GM19043 (cell line): ENCODE measurements around the gene RSAD1.
A peak's percentile ranks its signal among the peaks of the same experiment; 100 is the strongest.

ENCODE experiments used
- ATAC-seq: cut with Tn5 transposase; IDR thresholded peaks from one replicate; pipeline ENCODE4 v1.9.1; 2021; ENCODE audit warnings: low read depth; ENCODE audit not compliant: unreplicated experiment

RSAD1 gene

DNA sequence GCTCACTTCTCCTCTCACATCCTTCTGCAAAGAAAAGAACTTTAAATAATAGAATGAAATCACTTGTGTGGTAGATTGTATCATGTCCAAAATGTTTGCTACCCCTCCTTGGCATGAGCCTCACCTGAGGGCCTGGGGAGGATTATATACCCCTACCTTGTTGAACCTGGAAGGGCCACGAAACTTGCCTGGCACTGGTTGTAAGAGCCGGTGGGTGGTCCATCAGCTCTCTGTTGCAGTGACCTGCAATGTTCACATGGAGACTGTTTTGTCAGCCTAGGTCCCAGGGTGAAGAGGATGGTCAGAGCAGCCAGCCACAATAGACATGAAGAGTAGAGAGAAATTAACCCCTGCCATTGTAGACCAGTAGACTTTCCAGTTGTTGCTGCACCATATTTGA, 10.2 kb downstream of the RSAD1 start:
- ATAC-seq = no peak

- no peak for ATAC-seq
These were observed 12.8 kb downstream of the RSAD1 start for GRCh38 chr17:50491505-50491904.

GRCh38 chr17:50492214-50492613, 13.6 kb downstream of the RSAD1 start:
- ATAC-seq = no peak

GRCh38 chr17:50493744-50494143, 15.1 kb downstream of the RSAD1 start:
- no peak for ATAC-seq

DNA sequence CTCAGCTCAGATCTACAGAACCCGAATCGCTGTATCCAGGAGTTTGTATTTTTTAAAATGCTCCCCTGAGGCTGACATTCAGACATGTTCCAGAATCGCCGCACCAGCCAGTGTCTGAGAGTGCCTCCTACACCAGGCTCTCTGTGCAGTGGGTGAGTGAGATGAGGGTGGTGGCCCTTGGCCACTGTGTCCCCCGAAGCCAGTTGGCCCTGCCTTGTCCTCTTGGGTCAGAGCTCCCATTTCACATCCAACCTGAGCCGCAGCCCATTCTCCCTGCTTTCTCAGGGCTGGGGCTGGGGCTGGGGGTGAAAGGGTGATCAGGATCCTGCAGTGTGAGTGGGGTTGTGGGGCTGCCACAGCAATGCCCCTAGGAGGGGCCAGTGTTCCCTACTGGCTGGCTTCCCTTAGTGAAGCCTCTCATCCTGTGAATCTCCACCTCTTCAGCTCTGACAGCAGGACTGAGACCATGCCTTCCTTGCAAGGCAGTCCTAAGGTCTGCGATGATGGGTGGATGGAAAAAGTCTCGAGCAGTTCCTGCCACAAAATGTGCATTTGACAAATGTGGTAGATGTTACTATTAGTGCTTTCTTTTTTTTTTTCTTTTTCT, 16.7 kb downstream of the RSAD1 start:
- ATAC-seq = no peak

GRCh38 chr17:50495918-50496317, 17.3 kb downstream of the RSAD1 start:
- no peak for ATAC-seq

DNA sequence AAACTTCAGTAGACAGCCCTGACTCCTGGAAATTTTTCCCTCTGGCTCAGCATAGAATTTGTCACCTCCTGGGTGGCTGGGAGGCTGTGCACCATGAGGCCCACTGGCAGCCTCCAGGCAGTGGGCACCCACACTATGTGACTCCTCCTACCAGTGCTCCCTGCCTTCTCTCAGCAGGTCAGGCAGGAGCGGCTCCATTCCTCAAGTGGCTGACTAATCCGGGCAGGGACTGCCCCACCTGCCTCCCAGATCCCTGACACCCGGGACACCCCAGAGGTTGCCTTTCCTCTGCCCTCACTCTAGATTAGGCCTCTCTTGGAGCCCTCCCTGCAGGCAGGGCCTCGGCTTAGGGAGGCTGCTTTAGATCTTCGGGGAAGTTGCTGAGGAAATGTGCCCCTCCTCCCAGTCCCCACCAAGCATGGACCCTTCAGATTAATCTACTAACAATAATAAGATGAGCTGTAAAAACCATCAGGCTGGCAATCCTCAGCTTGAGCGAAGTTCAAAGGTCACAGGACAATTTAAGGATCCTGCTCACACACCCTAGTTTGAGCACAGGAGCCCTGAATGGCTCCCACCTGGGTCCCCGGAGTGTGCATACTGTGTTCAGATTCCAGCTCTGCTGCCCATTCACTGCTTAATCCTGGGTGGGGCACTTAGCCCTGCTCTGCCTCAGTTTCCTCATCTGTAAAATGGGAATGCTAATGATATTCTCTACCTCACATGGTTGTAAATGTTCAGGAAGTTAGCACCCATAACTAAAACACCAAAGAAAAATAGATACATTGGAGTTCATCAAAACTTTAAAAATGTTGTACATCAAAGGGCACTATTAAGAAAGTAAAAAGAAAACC, 19.6 kb downstream of the RSAD1 start:
- ATAC-seq = no peak

GRCh38 chr17:50499270-50499669, 20.6 kb downstream of the RSAD1 start:
- ATAC-seq = no peak

GRCh38 chr17:50499721-50500120, 21.1 kb downstream of the RSAD1 start:
- ATAC-seq = no peak

DNA sequence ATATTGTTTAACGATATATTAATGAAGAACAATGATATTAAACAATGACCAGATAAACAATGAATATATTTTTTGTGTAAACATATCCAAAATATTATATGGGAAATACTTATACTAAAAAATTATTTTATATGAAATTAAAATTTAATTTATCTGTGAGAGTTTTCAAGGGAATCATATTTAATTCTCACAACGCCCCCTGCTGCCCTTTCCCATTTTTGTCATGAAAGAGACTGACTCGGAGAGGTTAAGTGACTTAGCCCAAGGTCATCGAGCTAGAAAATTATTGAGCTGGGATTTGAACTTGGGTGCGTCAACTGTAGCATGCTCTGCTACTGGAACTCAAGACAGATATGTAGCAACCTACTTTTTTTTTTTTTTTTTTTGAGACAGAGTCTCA, 22.4 kb downstream of the RSAD1 start:
- no peak for ATAC-seq

- ATAC-seq = no peak
These were observed 23.8 kb downstream of the RSAD1 start for GRCh38 chr17:50502301-50502990.

DNA sequence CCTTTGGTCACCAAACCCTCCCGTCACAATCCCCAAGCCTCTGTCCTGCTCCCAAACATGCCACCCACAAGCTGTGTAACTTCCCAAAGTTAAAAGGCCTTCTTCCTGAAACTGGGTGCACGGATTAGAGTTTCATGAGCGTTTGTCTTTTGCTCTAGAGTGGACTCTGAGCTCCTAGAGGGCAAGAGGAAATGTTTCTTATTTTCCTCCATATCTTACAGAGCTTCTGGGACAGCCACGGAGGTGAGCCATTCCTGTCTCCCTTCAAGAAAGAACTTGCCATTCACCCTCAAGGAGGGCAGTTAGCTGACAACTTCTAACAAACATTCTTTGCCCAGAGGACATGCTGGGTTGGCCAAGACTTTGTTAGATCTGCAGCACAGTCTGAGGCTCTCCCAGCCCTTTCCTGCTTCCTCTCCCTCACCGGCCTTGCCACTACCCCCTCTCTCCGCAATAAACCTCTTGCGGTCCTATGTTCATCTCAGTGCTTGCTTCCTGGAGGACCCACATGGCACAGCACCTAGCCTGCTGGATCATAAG, 27.0 kb downstream of the RSAD1 start:
- ATAC-seq = no peak

GRCh38 chr17:50506298-50506697, 27.6 kb downstream of the RSAD1 start:
- no peak for ATAC-seq

GRCh38 chr17:50507871-50508572, 29.4 kb downstream of the RSAD1 start, which contains the start of gene MYCBPAP:
Gene MYCBPAP, plus strand, starts transcription at chr17:50508439. Its CDS starts 236 bp downstream, at chr17:50508675.
- ATAC-seq = no peak

- ATAC-seq = no peak
These were observed 30.2 kb downstream of the RSAD1 start for GRCh38 chr17:50508573-50509460.

- peak; percentile 79 for ATAC-seq
These were observed 32.4 kb downstream of the RSAD1 start for GRCh38 chr17:50511058-50511457.

DNA sequence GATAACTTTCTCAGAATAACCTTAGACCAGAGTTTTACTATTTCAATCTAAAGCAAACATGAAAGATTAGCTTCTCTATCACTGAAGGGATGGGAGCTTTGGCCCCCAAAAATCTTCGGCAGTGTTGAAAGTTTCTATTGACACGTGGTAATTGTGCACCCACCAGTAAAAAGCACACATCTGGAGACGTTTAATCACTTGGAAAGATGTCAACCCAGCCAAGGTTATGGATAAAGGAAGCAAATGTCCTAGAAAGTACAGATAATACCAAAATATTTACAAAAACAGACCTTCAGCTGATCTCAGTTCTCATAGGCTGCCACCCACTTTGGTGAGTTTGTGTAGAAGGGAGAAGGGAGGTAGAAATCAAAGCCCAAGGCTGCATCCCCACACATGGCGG, 34.8 kb downstream of the RSAD1 start:
- ATAC-seq = no peak

- ATAC-seq = no peak
These were observed 35.7 kb downstream of the RSAD1 start for GRCh38 chr17:50514388-50514787.

DNA sequence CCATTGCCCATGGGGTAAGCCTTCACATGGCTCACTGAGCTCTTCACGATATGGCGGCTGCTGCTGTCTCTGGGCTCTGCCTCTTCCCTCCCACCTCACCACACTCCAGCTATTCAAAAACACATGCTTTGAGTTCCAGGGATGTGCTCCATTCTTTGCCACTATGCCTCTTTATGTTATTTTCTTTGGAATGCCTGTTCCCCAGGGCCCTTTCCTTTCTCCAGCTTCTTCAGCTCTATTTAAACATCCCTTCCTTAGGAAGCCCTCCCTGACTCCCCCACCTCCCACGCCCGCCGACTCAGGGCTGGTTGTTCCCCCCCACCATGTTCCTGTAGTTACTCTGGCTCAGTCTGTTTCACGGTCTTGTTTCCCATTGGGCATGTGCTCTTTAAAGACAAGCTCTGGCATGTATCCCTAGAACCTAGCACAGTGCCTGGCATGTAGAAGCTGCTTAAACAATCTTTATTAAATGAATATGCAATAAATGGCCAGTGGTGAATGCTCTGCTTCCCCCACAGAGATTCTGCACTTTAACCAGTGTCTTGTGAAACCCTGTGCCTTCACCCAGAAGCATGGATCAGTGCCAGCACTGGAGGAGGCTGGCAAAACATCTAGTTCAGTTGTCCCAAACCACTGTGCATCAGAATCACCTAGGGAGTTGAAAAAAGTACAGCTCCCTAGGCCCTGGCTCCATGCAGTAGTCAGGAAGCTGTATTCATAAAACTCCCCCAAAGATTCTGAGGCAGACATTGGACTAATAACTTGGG, 36.5 kb downstream of the RSAD1 start:
- no peak for ATAC-seq
